Heart left ventricle (tissue), 16 donors: Measurements from ENCODE around the gene KRT39. TPM values are rescaled to one million over a fixed set of nuclear protein-coding genes. Genes with fewer than 3 reads are reported as not detected.

Experiments used
- ATAC-seq, 4 donors: fragments of 200-7000 bp; cut with Tn5 transposase; one replicate each; pipeline ENCODE4 v1.9.1; 2020 to 2022; ENCODE audit warnings: moderate library complexity in 4 of 4, mild to moderate bottlenecking in 3 of 4, moderate number of reproducible peaks in 1 of 4
- DNase-seq, 5 donors: peaks; one replicate each; pipeline ENCODE4 v3.0.0-alpha.2; 2020
- H3K27ac ChIP-seq, 12 donors: fragments of 200-600 bp; sonication (generic) in 4 of 12; one replicate each; pipeline versions ENCODE4 v1.5.0 to v1.8.0; 2016 to 2022; ENCODE audit warnings: mild to moderate bottlenecking in 2 of 12
- H3K27me3 ChIP-seq, 9 donors: fragments of 200-600 bp; sonication (generic) in 2 of 9; one replicate each; pipeline versions ENCODE4 v1.5.1 to v1.8.0; 2016 to 2022; ENCODE audit warnings: mild to moderate bottlenecking in 3 of 9
- H3K36me3 ChIP-seq, 9 donors: fragments of 200-600 bp; sonication (generic) in 2 of 9; one replicate each; pipeline versions ENCODE4 v1.5.0 to v1.8.0; 2018 to 2022; ENCODE audit warnings: mild to moderate bottlenecking in 2 of 9
- H3K4me1 ChIP-seq, 12 donors: fragments of 200-600 bp; sonication (generic) in 4 of 12; one replicate each; pipeline versions ENCODE4 v1.5.0 to v1.8.0; 2016 to 2022; ENCODE audit warnings: mild to moderate bottlenecking in 3 of 12
- H3K4me3 ChIP-seq, 12 donors: fragments of 200-600 bp; sonication (generic) in 4 of 12; one replicate each; pipeline versions ENCODE4 v1.5.0 to v1.8.0; 2017 to 2022; ENCODE audit warnings: mild to moderate bottlenecking in 9 of 12, moderate library complexity in 4 of 12
- H3K9me3 ChIP-seq, 12 donors: fragments of 200-600 bp; sonication (generic) in 4 of 12; one replicate each; pipeline versions ENCODE4 v1.5.0 to v1.8.0; 2016 to 2022; ENCODE audit warnings: mild to moderate bottlenecking in 1 of 12
- CTCF ChIP-seq, 12 donors: fragments of 200-600 bp; sonication (generic) in 4 of 12; IDR thresholded peaks; one replicate each; pipeline versions ENCODE4 v1.5.0 to v1.8.0; 2018 to 2022; ENCODE audit warnings: antibody characterized with exemption in 12 of 12, mild to moderate bottlenecking in 5 of 12
- POLR2A ChIP-seq, 2 donors: fragments of 450-650 bp; IDR thresholded peaks; one replicate each; pipeline ENCODE4 v1.6.1; 2017; ENCODE audit warnings: antibody characterized with exemption in 2 of 2, mild to moderate bottlenecking in 2 of 2, moderate library complexity in 2 of 2
- WGBS, 4 donors: extraction: QIAGEN DNeasy Blood & Tissue Kit in 2 of 4; methylation state at CpG; one replicate each; pipeline versions ENCODE4 v1.1.5 to v1.1.7; 2013 to 2018; 5-methylcytosine and 5-hydroxymethylcytosine counted together
- intact Hi-C, 10 donors: fragments of 100-400 bp; cut with DNase I; formaldehyde crosslinking; loops; one replicate each; pipeline versions ENCODE4 v1.11.1 to v1.14.2; 2022
- polyA plus RNA-seq, 2 donors: library from polyadenylated mRNA; stranded (reverse); fragments of 200-250 nt; gene quantifications; one replicate each; pipeline ENCODE4 v1.2.3, GENCODE V29; 2013
- total RNA-seq, 9 donors: library from RNA; depleted of rRNA in 2 of 9; stranded (reverse); fragments of >200 nt in 2 of 9; fragmentation: NEBNext Ultra II Directional in 3 of 9; extraction: Animal tissue kit (Norgen Biotek cat#: 25700) in 3 of 9; gene quantifications; one replicate each; pipeline versions ENCODE4 v1.1.0 to v1.2.4, GENCODE V29; 2016 to 2023
- donor health status: ischemic (EF 13 %, LVEDD 7.1; RV severe dilation, severe dysfunction).
- donor health status: healthy with polysubstance abuse.
- donor health status: DM: no; HTN: yes; CAD: no.
- donor health status: DM: no; HTN: no; CAD: no.
- donor health status: ischemic (EF 25% LVEDD 6.9; RV normal size, moderate dysfunction).
- donor health status: ischemic (EF 25% LVEDD 5.7; RV mildly dilated, moderate dysfunction).
- donor health status: healthy.
- donor health status: DM: yes; HTN: yes; CAD: no.
- donor health status: ischemic (EF 35%, LVEDD 5.7; RV mildly dilated, moderate dysfunction).
- donor health status: nonischemic (EF 11% LVEDD 7.7; RV severe dilation, severe dysfunction).
- donor health status: DM: yes; HTN: yes; CAD: no.
- donor health status: PGD.
- donor health status: ischemic (EF 29% LVEDD 5.4; RV normal size, mild dysfunction).
- donor health status: nonischemic (EF 23%, LVEDD 6.1; RV moderate dilation, normal function).

Gene KRT39
- total and polyA plus RNA-seq, 11 donors, result not detected

- H3K27ac ChIP-seq, result no peak overlapping the region
- no peak for DNase-seq
- no peaks in the 10 kb centered on the region for H3K9me3 ChIP-seq
- 67 to 68% (median 67%) methylated on average over 6 of the region's 6 CpGs for WGBS, 4 donors
- H3K4me3 ChIP-seq, result no peak overlapping the region
- ATAC-seq, result no peak
- intact Hi-C loops, result loop anchor here in 1 of 10 donors (5.0 kb wide), 1 partner anchor 50 kb away; no protein-coding TSS in a partner anchor
- H3K36me3 ChIP-seq, result no peaks in the 10 kb centered on the region
- peaks cover 0 to 4% (median 0%) of the 10 kb centered on the region in 9 donors for H3K27me3 ChIP-seq
- H3K4me1 ChIP-seq, result peaks cover 0 to 9% (median 0%) of the 10 kb centered on the region in 12 donors
- TF ChIP-seq POLR2A (IDR thresholded peaks at IDR 0.05), result no peak
- TF ChIP-seq CTCF (IDR thresholded peaks at IDR 0.05), result no peak
These were observed 45.8 kb upstream of the KRT39 start for GRCh38 chr17:41012326-41013120.

GRCh38 chr17:41010441-41010840 lies 43.7 kb upstream of the KRT39 start:
- ATAC-seq (no peak), DNase-seq (no peak)
- H3K4me1 ChIP-seq, result peaks cover 0 to 9% (median 0%) of the 10 kb centered on the region in 12 donors
- H3K4me3 ChIP-seq, result no peak overlapping the region
- H3K27ac ChIP-seq, result no peak overlapping the region
- H3K9me3 ChIP-seq, result no peaks in the 10 kb centered on the region
- peaks cover 0 to 4% (median 0%) of the 10 kb centered on the region in 9 donors for H3K27me3 ChIP-seq
- intact Hi-C loops, result loop anchor here in 1 of 10 donors (5.0 kb wide), 1 partner anchor 48 kb away; no protein-coding TSS in a partner anchor
- H3K36me3 ChIP-seq, result no peaks in the 10 kb centered on the region
- TF ChIP-seq CTCF (IDR thresholded peaks at IDR 0.05) (no peak), POLR2A (IDR thresholded peaks at IDR 0.05) (no peak)

GRCh38 chr17:41009936-41010335 lies 43.2 kb upstream of the KRT39 start:
- WGBS, 4 donors, result 80 to 90% (median 87%) methylated on average over 1 of the region's 1 CpG
- intact Hi-C loops, result loop anchor here in 1 of 10 donors (5.0 kb wide), 1 partner anchor 48 kb away; no protein-coding TSS in a partner anchor
- Histone ChIP-seq H3K36me3 (no peaks in the 10 kb centered on the region), H3K27ac (no peak overlapping the region), H3K27me3 (peaks cover 0 to 4% (median 0%) of the 10 kb centered on the region in 9 donors), H3K9me3 (no peaks in the 10 kb centered on the region), H3K4me1 (peaks cover 0 to 9% (median 0%) of the 10 kb centered on the region in 12 donors), H3K4me3 (no peak overlapping the region)
- no peak for ATAC-seq
- TF ChIP-seq POLR2A (IDR thresholded peaks at IDR 0.05) (no peak), CTCF (IDR thresholded peaks at IDR 0.05) (no peak)
- DNase-seq, result no peak

- H3K36me3 ChIP-seq, result no peaks in the 10 kb centered on the region
- no peak for TF ChIP-seq POLR2A (IDR thresholded peaks at IDR 0.05)
- no peaks in the 10 kb centered on the region for H3K9me3 ChIP-seq
- no peak overlapping the region for H3K27ac ChIP-seq
- ATAC-seq (no peak), DNase-seq (no peak)
- no peak overlapping the region for H3K4me3 ChIP-seq
- peaks cover 0 to 9% (median 0%) of the 10 kb centered on the region in 12 donors for H3K4me1 ChIP-seq
- WGBS, 4 donors, result 42 to 53% (median 48%) methylated on average over 4 of the region's 4 CpGs
- intact Hi-C loops, result no loop called here
- no peaks in the 10 kb centered on the region for H3K27me3 ChIP-seq
These were observed 42.6 kb upstream of the KRT39 start for GRCh38 chr17:41009301-41009760.
